K562 (cell line): Measurements from ENCODE around the gene FAM20B. TPM values are rescaled to one million over a fixed set of nuclear protein-coding genes. Genes with fewer than 3 reads are reported as not detected.

Source experiments
- CBFA2T2 ChIP-seq: fragments of 450-650 bp; conservative IDR thresholded peaks from 2 replicates; pipeline ENCODE4 v1.6.1; 2017; ENCODE audit warnings: mild to moderate bottlenecking
- CBFA2T3 ChIP-seq: fragments of 450-650 bp; IDR thresholded peaks from 2 replicates; pipeline ENCODE4 v1.6.1; 2017
- ETS1 ChIP-seq: conservative IDR thresholded peaks from 2 replicates; pipeline ENCODE4 v1.6.1; 2011; ENCODE audit warnings: low read depth, mild to moderate bottlenecking, low read length; ENCODE audit not compliant: control insufficient read depth
- NCOR1 ChIP-seq: fragments of 450-650 bp; IDR thresholded peaks from 2 replicates; pipeline ENCODE4 v1.6.1; 2016; ENCODE audit warnings: mild to moderate bottlenecking, moderate library complexity
- NFE2 ChIP-seq: IDR thresholded peaks from 2 replicates; pipeline ENCODE4 v1.6.1; 2014; ENCODE audit warnings: antibody characterized with exemption, low read depth
- PRDM10 ChIP-seq: fragments of 450-650 bp; IDR thresholded peaks from 2 replicates; pipeline ENCODE4 v1.6.1; 2018; ENCODE audit not compliant: partially characterized antibody
- SMARCA4 ChIP-seq: fragments of 450-650 bp; IDR thresholded peaks from 2 replicates; pipeline ENCODE4 v1.6.1; 2016
- SOX6 ChIP-seq: fragments of 450-650 bp; IDR thresholded peaks from 2 replicates; pipeline ENCODE4 v1.6.1; 2014; ENCODE audit warnings: mild to moderate bottlenecking
- TEAD4 ChIP-seq, 2 experiments: sonication (generic) in 1 of 2; formaldehyde crosslinking in 1 of 2; IDR thresholded peaks; 2 replicates each; pipeline versions ENCODE4 v1.6.1 to v1.8.0; 2012 to 2022; ENCODE audit warnings: borderline replicate concordance in 1 of 2, inconsistent platforms in 1 of 2, low read length in 1 of 2, mild to moderate bottlenecking in 1 of 2, missing genetic modification reagents in 1 of 2
- ZBTB11 ChIP-seq, 3 experiments: fragments of 200-800 bp in 1 of 3; fragments of 250-450 bp in 1 of 3; fragments of 450-650 bp in 1 of 3; sonication (Bioruptor Pico) in 1 of 3; sonication (Bioruptor generic) in 1 of 3; formaldehyde crosslinking in 1 of 3; IDR thresholded peaks; 2 replicates each; pipeline versions ENCODE4 v1.6.1 to v1.8.0; 2016 to 2022; ENCODE audit warnings: mild to moderate bottlenecking in 2 of 3, missing genetic modification characterization in 2 of 3, missing compliant biosample characterization in 1 of 3, moderate library complexity in 1 of 3
- ZNF316 ChIP-seq: fragments of 450-650 bp; IDR thresholded peaks from 2 replicates; pipeline ENCODE4 v1.6.1; 2016
- polyA plus RNA-seq, 8 experiments: library from polyadenylated mRNA; depleted of rRNA in 4 of 8; stranded (reverse) in 5 of 8; unstranded in 3 of 8; fragments of >200 nt; fragmentation: Nextera tagmentation in 2 of 8; fragmentation: Illumina TruSeq in 1 of 8; extraction: Ambion mirVana in 2 of 8; extraction: Trizol in 1 of 8; gene quantifications; 2 replicates each; pipeline versions ENCODE4 v1.2.1 to v1.2.3, GENCODE V29; 2011 to 2014; ENCODE audit warnings: inconsistent platforms in 1 of 8, missing spikeins in 1 of 8
- total RNA-seq, 7 experiments: library from RNA; depleted of rRNA in 6 of 7; stranded (reverse); fragments of >200 nt in 6 of 7; fragmentation: Illumina TruSeq in 2 of 7; extraction: Trizol in 2 of 7; gene quantifications; 2 replicates each; pipeline versions ENCODE4 v1.2.1 to v1.2.3, GENCODE V29; 2011 to 2021; ENCODE audit warnings: low replicate concordance in 1 of 7
- TF ChIP-seq, protein P1 (sequence below): fragments of 250-450 bp; sonication (Bioruptor Pico); IDR thresholded peaks from 2 replicates; pipeline ENCODE4 v1.4.0; 2020
- TF ChIP-seq, protein P2 (sequence below): sonication (generic); formaldehyde crosslinking; IDR thresholded peaks from 2 replicates; pipeline ENCODE4 v1.8.1; 2023; ENCODE audit warnings: missing genetic modification reagents, mild to moderate bottlenecking, borderline replicate concordance

The FAM20B gene
- total and polyA plus RNA-seq, 9 of the 15 experiments (the other 6 are each of a cell fraction or from before 2014, with no cell fraction given) = 7.2 to 67.5 (median 42.9) TPM

DNA sequence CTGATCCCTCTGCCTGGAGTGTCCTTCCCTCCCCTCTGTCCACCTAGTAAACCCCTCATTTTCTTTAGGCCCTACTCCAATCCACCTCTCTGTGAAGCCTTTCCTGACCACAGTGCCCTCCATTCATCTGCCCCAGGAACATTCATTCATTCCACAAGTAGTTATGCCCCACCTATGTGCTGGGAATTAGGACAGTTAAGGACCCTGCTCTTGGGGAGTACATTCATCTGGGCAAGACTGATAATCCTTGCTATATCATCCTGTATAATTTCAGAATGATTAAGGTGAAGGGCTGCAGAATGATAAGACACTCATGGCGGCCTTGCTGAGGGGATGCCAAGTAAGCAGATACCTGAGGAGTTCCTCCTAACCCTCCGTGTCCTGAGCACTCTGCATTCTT lies 10.3 kb upstream of the FAM20B start (continued):
- TF ChIP-seq PRDM10 (peak; percentile 84), TEAD4 (IDR thresholded peaks at IDR 0.05; ENCODE audit: low read length) (peak; percentile 48), TEAD4 (CRISPR knock-in tag; IDR thresholded peaks at IDR 0.05; ENCODE audit: borderline replicate concordance) (no peak), CBFA2T2 (peak; percentile 62), SMARCA4 (peak; percentile 68), CBFA2T3 (peak; percentile 81), ETS1 (no peak), ZNF316 (peak; percentile 34), NCOR1 (peak; percentile 53; the same call in 1 of the 2 replicates), SOX6 (peak; percentile 28; the same call in 1 of the 2 replicates), ZBTB11 (CRISPR knock-in tag; IDR thresholded peaks at IDR 0.05) (0 out of 6 replicates have a peak, but pooled peaks of 1 of the 3 experiments have one; percentile 33), NFE2 (peak; percentile 36; the same call in 1 of the 2 replicates)
- TF ChIP-seq, protein P1, sequence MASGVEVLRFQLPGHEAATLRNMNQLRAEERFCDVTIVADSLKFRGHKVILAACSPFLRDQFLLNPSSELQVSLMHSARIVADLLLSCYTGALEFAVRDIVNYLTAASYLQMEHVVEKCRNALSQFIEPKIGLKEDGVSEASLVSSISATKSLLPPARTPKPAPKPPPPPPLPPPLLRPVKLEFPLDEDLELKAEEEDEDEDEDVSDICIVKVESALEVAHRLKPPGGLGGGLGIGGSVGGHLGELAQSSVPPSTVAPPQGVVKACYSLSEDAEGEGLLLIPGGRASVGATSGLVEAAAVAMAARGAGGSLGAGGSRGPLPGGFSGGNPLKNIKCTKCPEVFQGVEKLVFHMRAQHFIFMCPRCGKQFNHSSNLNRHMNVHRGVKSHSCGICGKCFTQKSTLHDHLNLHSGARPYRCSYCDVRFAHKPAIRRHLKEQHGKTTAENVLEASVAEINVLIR (CRISPR knock-in tag) = no peak
- TF ChIP-seq, protein P2, sequence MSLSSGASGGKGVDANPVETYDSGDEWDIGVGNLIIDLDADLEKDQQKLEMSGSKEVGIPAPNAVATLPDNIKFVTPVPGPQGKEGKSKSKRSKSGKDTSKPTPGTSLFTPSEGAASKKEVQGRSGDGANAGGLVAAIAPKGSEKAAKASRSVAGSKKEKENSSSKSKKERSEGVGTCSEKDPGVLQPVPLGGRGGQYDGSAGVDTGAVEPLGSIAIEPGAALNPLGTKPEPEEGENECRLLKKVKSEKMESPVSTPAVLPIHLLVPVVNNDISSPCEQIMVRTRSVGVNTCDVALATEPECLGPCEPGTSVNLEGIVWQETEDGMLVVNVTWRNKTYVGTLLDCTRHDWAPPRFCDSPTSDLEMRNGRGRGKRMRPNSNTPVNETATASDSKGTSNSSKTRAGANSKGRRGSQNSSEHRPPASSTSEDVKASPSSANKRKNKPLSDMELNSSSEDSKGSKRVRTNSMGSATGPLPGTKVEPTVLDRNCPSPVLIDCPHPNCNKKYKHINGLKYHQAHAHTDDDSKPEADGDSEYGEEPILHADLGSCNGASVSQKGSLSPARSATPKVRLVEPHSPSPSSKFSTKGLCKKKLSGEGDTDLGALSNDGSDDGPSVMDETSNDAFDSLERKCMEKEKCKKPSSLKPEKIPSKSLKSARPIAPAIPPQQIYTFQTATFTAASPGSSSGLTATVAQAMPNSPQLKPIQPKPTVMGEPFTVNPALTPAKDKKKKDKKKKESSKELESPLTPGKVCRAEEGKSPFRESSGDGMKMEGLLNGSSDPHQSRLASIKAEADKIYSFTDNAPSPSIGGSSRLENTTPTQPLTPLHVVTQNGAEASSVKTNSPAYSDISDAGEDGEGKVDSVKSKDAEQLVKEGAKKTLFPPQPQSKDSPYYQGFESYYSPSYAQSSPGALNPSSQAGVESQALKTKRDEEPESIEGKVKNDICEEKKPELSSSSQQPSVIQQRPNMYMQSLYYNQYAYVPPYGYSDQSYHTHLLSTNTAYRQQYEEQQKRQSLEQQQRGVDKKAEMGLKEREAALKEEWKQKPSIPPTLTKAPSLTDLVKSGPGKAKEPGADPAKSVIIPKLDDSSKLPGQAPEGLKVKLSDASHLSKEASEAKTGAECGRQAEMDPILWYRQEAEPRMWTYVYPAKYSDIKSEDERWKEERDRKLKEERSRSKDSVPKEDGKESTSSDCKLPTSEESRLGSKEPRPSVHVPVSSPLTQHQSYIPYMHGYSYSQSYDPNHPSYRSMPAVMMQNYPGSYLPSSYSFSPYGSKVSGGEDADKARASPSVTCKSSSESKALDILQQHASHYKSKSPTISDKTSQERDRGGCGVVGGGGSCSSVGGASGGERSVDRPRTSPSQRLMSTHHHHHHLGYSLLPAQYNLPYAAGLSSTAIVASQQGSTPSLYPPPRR (CRISPR knock-in tag) = no peak
